ENCODE data around the gene ABR.
"Not testable (repeated sequence)": the region's sequence is repeated elsewhere in the genome, so short reads cannot be mapped to it uniquely, and the experiment has no call there.

The ABR gene

DNA sequence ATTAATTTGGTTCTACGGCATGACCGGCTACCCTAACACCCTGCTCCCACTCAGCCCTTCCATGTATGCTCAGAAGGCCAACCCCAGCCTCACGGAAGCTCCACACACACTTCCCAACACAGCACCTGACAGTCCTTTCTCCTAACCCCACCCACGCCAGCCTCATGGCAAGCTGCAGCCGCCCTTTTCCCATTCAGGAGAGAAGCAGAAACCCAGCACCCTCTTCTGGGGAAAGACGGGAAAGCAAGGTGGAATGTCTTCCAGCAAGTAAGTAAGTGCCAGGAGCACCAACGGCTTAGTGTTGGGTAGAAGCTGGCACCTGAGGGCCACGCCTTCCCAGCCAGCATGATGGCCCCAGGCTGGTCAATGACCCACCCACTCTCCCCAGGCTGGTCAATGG, 32.1 kb downstream of the ABR start:
- no peak for DNase-seq

DNA sequence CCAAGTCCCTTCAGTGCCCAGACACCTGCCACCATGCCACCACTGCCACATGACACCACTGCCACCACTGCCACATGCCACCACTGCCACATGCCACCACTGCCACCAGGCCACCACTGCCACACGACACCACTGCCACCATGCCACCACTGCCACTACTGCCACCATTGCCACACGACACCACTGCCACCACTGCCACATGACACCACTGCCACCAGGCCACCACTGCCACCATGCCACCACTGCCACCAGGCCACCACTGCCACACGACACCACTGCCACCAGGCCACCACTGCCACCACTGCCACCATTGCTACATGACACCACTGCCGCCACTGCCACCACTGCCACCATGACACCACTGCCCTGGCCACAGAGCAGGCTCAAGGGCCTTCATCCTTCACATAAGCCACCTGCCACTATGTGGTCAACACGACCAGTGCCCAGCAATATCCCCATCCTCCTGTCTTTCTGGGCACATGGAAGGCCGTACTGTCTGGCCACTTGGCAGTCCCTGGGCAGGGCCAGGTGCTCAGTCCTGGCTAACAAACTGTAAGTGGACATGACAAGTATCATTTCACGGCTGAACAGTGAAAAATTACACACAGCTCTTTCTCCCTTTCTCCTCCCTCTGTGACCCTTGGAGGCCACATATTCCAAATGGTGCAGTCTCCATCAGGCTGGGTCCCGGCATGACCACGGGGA, 33.1 kb downstream of the ABR start:
- no peak for DNase-seq

DNA sequence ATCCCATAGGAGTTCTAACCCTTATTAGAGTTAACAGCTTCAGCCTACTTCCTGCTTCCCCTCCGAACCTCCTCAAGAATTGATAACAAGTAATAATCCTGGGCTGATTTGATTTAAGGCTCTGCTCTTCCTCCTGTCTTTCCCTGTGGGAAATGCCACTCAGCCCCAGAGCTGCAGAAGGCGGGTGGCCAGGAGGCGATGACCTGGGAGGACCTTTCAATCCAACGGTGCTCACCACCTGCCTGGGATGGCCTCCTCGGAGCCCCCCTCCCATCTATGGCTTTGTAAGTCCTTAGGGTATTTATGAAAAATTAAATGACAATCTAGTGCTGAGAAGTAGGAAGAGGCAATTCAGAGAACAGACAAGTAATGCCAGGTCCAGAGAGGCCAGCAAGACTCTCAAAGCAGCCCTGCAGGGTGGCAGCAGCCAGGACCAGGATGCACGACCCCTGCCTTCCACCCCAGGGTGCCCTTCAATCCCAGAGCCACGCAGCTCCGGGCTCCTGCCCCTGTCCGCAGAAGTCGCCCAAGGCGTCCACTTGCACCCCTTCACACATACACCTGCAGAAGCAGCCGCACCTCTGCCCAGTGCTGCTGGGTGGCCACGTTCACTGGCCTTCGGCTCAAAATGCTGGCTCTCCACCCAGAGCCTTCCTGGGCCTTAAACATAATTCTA, 34.3 kb downstream of the ABR start:
- no peak for DNase-seq

DNA sequence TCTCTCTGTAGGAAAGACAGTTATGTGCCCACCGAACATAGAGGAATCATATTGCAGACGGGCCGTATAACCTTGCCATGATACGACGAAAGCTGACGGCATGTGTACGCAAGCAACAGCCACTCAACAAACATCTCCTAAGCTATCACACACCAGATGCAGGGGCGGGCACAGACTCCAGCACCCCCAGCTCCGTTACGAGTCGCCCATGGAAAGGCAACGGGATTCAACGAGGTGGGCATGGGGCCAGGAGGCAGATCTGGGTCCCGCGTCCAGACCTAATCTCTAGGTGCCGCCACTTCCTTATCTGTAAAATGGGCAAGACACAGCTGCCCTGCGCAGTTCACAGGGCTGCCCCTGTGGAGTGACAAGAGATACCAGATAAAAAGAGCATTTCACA, 35.6 kb downstream of the ABR start:
- no peak for DNase-seq

DNA sequence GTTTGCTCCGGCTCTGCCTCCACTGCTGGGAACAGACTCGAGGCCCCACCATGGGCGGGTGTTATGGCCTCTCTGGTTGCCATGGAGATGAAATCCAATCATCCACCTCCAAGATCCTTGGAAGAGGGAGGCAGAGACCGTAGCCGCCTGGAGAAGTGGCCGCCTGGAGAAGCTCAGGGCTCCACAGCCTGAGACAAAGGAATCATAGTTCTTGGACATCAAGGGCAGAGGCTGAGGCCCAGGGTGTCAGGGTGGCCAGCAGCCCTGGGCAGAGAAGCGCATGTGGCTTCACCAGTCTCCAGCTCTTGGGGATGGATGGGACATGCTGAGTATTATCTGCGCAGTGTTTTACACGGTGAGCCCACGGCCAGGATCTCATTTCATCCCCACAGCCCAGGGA, 36.2 kb downstream of the ABR start:
- no peak for DNase-seq

DNA sequence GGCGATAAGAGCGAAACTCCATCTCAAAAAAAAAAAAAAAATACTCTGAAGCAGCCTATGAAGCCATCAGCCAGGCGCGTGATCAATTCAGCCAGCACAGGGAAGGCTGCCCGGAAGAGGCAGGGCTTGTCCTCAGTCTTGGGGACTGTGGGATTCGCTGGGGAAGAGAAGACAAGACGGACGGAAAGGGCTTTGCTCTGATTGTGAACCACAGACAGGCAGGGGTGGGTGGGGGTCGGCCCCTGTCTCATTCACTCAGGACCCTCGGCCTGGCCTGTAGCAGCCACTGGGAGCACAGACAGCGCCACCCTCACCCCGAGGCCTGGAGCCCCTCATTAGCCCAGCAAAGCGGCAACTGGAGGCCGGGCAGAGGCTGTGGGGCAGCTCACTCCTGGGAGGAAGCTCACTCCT, 37.2 kb downstream of the ABR start:
- no peak for DNase-seq

DNA sequence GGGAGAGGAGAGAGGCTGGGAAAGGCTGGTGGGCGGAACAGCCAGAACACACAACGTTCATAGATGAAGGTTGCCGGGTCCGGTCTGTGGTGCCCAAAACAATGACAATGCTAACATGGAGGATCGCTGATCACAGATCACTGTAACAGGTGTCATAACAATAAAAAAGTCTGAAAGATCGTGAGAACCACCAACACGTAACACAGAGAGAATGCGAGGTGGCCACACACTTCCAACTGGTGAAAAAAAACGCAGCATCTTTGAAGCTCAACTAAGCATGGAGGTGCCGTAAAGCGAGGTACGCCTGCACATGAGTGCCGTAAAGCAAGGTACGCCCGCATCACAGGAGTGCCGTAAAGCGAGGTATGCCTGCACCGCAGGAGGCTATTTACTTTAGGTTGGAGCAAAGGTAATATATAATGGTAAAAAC, 42.3 kb downstream of the ABR start:
- DNase-seq: peak; percentile 53

DNA sequence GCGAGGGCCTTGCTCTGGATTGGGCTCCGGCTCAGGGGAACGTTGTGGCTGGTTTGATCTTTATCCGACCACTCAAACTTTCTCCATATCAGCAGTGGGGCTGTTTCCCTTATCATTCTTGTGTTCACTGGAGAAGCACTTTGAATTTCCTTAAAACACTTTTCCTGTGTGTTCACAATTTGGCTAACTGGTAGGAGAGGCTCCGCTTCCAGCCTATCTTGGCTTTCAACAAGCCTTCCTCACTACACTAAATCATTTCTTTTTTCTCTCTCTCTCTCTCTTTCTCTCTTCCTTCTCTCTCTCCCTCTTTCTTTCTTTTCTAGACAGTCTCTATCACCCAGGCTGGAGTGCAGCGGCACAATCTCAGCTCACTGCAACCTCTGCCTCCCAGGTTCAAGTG, 43.0 kb downstream of the ABR start:
- DNase-seq: no peak

DNA sequence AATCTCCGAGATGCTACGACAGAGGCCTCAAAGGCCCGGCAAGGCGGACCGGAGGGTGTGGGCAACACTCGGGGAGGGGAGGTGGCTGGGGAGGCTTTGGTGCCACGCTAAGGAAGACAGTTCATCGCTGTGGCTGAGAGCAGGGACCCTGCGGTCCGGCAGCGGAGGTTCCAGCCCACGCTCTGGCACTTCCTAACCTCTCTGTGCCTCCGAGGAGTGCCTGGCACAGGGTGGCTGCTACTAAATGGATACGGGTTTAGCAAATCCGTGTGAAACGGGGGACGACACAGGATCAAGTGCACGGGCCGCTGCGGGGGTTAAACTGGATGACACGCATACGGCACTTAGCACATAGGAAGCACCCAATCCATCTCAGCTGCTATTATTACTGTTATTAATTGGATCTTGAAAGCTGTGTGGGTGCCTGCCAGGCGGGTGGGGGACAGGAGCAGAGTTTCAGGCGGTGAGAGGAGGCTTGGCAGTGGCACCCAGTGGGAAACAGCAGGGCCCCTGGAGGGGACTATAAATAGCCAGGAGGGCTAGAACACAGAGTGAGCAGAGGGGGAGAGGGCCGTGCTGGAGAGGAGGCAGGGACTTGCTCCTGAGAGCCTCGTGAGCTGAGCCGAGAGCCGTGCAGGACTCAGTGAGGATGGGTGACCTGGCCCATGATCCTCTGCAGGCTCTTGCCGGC, 45.0 kb downstream of the ABR start:
- DNase-seq: no peak

DNA sequence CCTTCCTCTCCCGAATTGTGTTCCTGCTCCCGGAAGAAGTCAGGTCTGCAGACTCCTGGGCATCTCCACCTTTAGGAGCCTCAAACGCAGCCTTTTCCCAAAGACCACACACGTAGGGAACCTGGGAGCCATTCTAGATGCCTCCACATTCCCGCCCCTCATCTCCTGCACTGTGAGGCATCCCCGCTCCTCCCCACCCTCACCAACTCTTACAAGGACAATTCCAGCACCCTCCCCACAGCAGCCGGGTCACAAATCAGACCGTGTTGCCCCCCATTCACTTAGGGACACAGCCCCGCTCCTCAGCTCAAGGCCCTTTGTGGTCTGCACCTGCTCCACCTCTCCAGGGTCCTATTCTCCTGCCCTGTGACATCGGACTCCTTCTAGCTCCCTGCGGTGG, 49.6 kb downstream of the ABR start:
- no peak for DNase-seq

DNA sequence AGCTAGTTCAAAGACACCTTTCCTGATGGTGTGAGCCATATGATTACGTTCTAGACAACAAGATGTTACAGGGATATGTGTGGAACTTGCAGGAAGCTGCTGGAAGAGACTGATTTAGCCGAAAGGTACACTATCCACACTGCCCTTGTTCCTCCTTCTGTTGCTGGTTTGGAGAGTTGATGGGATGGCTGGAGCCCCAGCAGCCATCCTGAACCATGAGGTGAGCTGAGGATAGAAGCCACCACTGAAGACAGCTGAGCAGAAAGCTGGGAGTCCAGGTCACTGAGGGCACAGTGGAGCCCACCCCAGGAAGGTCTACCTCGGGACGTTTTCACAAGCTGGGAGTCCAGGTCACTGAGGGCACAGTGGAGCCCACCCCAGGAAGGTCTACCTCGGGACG, 51.3 kb downstream of the ABR start:
- not testable (repeated sequence) for DNase-seq

DNA sequence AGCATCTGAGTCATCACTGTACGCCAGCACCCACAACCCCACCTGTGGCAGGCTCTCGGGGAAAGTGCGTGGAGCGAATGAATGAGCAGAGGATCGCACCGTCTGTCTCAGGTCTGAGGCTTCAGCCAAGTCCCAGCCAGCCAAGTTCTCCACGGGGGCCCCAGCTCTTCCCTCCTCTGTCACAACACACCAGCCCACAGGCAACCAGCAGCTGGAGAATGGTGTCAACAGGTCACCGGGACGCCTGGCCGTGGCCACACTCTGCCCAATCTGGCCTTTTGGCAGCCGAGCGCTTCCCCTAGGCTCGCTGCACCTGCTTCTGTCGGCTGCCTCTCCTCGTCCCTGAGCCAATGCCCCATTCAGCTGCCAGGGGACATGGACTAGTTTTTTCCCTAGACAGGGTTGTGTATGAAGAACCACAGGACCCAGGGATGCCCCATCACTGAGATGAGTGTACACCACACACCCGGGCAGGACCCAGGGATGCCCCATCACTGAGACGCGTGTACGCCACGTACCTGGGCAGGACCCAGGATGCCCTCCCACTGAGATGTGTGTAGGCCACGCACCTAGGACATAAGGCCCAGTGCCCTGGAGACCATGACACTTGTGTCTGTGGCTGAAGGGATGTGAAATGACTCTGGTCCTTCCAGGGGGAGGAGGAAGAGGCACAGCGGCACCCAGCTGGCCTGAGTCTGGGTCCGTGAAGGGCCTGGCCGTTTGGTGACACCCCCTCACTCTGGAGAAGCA, 52.8 kb downstream of the ABR start:
- no peak for DNase-seq

DNA sequence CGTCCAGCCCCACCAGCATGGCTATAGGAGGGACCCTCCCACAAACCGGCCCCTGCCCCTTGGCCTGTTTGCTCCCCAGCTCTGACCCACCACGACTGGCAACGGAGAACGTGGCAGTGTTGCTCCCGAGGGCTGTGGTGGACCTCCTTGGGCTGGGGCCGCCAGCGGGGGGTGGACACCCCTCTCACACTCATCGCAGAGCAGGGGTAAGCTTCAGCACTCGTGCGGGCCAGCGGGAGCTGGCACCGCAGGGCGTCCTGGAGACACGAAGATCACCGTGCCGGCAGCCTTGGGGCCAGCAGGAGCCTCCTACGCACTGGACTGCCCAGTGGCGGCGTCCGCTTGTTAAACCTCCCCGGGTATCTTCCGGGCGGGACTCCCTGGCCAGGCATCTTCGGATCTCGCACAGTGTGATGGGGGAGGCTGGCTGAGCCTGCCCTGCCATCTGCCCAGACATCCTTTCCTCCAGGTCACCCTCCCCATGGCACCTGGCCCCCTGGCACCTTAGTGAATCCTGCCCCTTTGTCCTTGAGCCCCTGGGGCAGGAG, 53.5 kb downstream of the ABR start:
- no peak for DNase-seq

DNA sequence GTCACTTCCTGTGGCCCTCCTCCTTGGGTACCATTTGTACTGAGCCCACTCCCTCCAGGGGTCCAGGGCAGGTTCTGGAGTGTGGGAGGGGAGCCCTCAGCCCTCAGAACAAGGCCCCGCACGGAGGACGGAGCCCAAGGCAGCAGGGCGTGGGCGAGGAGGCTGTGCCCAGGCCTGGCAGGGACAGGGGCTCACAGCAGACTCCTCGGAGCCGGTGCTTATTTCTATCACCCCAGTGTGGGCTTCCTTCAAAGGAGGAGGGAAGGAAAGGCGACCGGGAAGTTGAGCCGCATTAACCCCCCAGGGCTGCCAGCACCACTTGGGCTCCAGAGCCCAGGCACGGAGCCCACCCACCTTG, 54.0 kb downstream of the ABR start:
- no peak for DNase-seq

DNA sequence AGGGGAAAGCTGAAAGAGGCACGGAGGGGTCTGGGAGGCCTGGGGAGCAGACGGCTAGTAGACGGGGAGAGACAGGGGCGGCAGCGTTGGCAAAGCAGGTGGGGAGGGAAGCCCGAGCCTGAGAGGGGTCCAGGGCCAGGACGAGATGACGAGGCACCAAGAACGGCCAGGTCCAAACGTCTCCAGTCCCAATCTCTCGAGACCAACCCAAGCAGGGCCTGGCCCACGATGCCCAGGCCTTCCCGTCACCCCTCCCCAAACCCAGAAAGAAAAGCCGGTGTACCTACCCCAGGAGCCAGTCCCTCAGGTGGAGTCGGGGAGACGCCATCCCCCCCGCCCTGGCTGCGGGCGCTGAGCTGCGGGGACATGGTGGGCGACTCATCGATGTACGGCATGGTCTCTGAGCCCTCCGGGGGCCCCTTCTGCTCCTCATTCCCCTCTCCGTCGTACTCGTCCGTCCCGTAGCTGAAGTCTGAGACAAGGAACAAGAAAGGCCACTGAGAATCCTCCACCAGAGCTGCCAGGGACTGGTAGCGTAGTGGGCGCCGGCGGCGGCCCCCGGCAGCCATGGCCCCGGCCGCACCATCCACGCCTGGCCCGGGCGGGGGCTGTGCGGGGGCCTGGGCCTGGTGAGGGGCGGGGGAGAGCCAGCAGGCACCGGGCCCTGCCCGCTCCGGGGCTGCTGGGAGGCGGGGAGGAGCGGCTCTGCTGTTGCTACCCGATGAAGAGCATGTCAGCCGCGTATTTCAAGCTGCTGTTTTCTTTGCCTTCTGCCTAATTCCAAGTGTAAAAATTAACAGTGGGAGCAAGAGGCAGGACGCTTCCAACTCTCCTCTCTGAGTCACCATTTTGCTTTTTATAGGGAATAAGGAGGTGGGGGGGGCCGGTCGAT, 54.6 kb downstream of the ABR start:
- no peak for DNase-seq

DNA sequence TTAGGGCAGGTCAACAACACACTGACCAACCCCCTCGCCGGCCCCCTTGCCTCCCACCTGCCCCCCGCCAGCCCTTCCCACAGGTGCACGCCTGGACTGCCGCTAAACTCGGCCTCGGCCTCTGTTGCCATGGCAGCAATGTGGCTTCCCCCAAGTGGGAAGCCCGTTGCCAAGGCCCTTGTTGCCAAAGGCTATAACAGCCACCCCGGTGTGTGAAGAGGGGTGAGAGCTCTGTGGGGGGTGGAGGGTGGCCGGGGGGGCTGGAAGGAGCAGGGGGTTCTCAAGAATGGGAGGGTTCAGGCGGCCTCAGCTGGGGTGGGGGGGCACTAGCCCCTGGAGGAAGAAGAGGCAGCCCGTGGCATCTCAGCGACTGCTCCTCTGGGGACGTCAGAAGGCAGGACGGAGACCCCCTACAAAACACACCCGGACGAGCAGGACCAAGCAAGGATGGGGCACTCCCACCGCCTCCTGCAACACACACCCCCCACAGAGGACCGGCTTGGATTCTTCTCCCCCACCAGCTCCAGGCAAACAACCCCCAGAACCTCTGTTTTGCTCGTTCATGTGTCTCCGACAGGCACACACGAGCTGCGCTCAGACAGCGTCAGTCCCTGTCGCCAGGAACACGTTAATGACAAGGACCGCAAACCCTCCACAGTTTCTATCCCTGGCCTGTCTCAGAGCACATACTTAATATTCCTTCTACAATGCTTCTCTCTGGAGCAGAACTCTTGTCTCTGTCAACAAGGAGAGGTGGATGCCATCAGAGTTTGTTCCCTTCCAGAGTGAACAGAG, 55.7 kb downstream of the ABR start:
- no peak for DNase-seq

DNA sequence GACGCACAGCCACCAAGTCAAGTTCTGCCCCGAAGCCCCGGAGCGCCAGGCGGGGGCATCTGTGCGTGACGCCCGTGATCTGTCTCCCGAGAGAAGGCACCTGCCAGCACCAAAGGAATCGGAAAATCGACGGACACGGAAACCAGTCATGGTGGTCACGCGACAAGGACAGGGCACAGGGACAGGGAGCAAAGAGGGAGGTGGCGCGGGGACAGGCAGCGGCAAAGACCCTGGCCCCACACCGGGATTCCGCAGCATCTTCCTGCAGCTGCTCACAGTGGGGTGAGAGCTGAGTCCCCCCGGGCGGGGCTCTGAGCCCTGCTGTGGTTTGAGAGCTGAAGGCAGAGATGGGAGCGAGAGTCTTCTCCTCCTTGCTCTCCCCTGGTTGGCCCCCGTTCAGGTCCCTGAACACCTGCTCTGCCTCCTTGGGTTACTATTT, 56.4 kb downstream of the ABR start:
- no peak for DNase-seq

DNA sequence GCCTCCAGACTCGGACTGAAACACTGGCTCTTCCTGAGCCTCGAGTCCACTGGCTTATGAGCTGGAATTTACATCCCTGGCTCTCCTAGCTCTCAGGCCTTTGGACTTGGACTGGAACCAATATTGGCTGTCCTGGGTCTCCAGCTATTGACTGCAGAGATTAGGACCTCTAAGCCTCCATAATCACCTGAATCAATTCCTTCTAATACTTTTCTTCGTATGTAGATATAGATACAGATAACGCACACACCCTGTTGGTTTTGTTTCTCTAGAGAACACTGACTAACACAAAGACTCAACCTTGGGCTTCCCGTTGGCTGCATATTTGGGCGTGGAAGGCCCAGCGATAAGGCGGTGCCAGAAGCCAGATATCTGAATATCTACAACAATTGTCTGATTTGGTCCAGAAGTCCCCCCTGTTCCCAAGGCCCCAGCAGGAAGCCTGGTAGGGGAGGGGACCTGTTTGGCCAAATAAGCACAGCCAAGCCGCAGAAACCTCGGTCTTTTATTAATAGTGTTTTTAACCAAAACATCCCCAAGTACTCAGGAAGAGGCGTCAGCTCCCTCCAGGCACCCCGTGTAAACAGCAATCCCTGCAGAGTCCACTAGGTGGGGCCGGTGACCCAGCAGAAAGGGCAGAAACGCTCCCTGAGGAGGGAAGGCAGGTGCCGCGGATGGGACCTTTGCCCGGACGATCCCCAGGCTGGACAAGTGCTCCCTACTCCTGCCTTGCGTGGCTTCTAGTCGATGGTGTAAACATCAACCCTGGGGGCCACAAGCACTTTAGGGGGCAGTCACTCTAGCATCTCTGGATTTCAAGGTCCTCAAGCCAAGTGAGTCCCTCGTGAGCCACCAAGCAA, 57.0 kb downstream of the ABR start:
- DNase-seq: peak; percentile 83

DNA sequence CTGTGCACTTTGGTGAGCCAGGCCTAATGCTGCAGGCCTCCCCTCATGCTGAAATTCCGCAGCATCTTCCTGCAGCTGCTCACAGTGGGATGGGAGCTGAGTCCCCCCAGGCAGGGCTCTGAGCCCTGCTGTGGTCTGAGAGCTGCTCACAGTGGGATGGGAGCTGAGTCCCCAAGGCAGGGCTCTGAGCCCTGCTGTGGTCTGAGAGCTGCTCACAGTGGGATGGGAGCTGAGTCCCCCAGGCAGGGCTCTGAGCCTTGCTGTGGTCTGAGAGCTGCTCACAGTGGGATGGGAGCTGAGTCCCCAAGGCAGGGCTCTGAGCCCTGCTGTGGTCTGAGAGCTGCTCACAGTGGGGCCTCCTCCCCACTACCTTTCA, 58.4 kb downstream of the ABR start:
- not testable (repeated sequence) for DNase-seq

All from CD4-positive, alpha-beta T cell treated with Interleukin-21 for 1 hour (primary cell).